Smooth muscle cell (in vitro differentiated cells): ENCODE data around the gene DCAF12L2. TPM values are rescaled to one million over a fixed set of nuclear protein-coding genes. Genes with fewer than 3 reads are reported as not detected.

ENCODE experiments used
- DNase-seq: peaks from one replicate; lab custom pipeline; 2025; ENCODE audit not compliant: unreplicated experiment; lab: John Stamatoyannopoulos, UW
- H2AFZ ChIP-seq: fragments of 200-600 bp; sonication (generic); 2 replicates; pipeline ENCODE4 v1.6.0; 2016; ENCODE audit warnings: antibody characterized with exemption, low read depth, mild to moderate bottlenecking
- H3F3A ChIP-seq: fragments of 200-600 bp; sonication (generic); 2 replicates; pipeline ENCODE4 v1.6.0; 2017; ENCODE audit warnings: antibody characterized with exemption, low read depth
- H3K27ac ChIP-seq: fragments of 200-600 bp; sonication (generic); 2 replicates; pipeline ENCODE4 v1.5.1; 2016; ENCODE audit warnings: low read depth, mild to moderate bottlenecking
- H3K27me3 ChIP-seq: fragments of 200-600 bp; sonication (generic); 2 replicates; pipeline ENCODE4 v1.6.1; 2016; ENCODE audit warnings: low read depth, mild to moderate bottlenecking
- H3K36me3 ChIP-seq: fragments of 200-600 bp; sonication (generic); 2 replicates; pipeline ENCODE4 v1.5.1; 2016; ENCODE audit warnings: low read depth
- H3K4me1 ChIP-seq: fragments of 200-600 bp; sonication (generic); 2 replicates; pipeline ENCODE4 v1.5.1; 2016; ENCODE audit warnings: low read depth
- H3K4me2 ChIP-seq: fragments of 200-600 bp; sonication (generic); 2 replicates; pipeline ENCODE4 v1.6.0; 2016; ENCODE audit warnings: mild to moderate bottlenecking
- H3K4me3 ChIP-seq: fragments of 200-600 bp; sonication (generic); 2 replicates; pipeline ENCODE4 v1.5.1; 2016; ENCODE audit warnings: mild to moderate bottlenecking
- H3K79me2 ChIP-seq: fragments of 200-600 bp; sonication (generic); 2 replicates; pipeline ENCODE4 v1.6.0; 2016; ENCODE audit warnings: low read depth, mild to moderate bottlenecking
- H3K9ac ChIP-seq: fragments of 200-600 bp; sonication (generic); 2 replicates; pipeline ENCODE4 v1.6.0; 2016; ENCODE audit warnings: low read depth
- H3K9me3 ChIP-seq: fragments of 200-600 bp; sonication (generic); replicated peaks from 2 replicates; pipeline ENCODE4 v1.5.1; 2016; ENCODE audit warnings: low read depth
- H4K20me1 ChIP-seq: fragments of 200-600 bp; sonication (generic); 2 replicates; pipeline ENCODE4 v1.6.0; 2016; ENCODE audit warnings: low read depth
- CTCF ChIP-seq: fragments of 200-600 bp; sonication (generic); IDR thresholded peaks from 2 replicates; pipeline ENCODE4 v1.5.1; 2017; ENCODE audit warnings: borderline replicate concordance, mild to moderate bottlenecking, antibody characterized with exemption; ENCODE audit not compliant: insufficient read depth, poor library complexity, severe bottlenecking
- WGBS: methylation state at CpG from one replicate; pipeline ENCODE4 v1.1.7; 2016; ENCODE audit warnings: low lambda C conversion rate; 5-methylcytosine and 5-hydroxymethylcytosine counted together
- polyA plus RNA-seq: library from polyadenylated mRNA; unstranded; fragments of >200 nt; fragmentation: Nextera tagmentation; extraction: Ambion mirVana; gene quantifications from 2 replicates; pipeline ENCODE4 v1.2.1, GENCODE V29; 2016
- total RNA-seq: library from RNA; depleted of rRNA; stranded (reverse); fragments of >200 nt; gene quantifications from 2 replicates; pipeline ENCODE4 v1.2.3, GENCODE V29; 2014

The DCAF12L2 gene
- total and polyA plus RNA-seq, 2 experiments from 2014 or later: 0.36 TPM; not detected in 1

- Histone ChIP-seq H3K4me2 (no peak overlapping the region), H4K20me1 (no peaks in the 10 kb centered on the region), H3K79me2 (no peaks in the 10 kb centered on the region), H3K9me3 (no peaks in the 10 kb centered on the region), H3F3A (no peaks in the 10 kb centered on the region), H3K9ac (no peak overlapping the region), H2AFZ (no peak overlapping the region), H3K27ac (no peak overlapping the region), H3K27me3 (no peaks in the 10 kb centered on the region), H3K36me3 (no peaks in the 10 kb centered on the region), H3K4me3 (no peak overlapping the region), H3K4me1 (no peaks in the 10 kb centered on the region)
- no peak for TF ChIP-seq CTCF
- WGBS: 88% methylated on average over 9 of the region's 9 CpGs
- DNase-seq: no peak
These were observed 1.9 kb downstream of the DCAF12L2 start for GRCh38 chrX:126164226-126164625.

GRCh38 chrX:126141014-126141413, 25.1 kb downstream of the DCAF12L2 start:
- Histone ChIP-seq H3K4me1 (no peaks in the 10 kb centered on the region), H3F3A (no peaks in the 10 kb centered on the region), H3K4me2 (no peak overlapping the region), H3K4me3 (no peak overlapping the region), H3K36me3 (no peaks in the 10 kb centered on the region), H3K9ac (no peak overlapping the region), H4K20me1 (no peaks in the 10 kb centered on the region), H3K27me3 (no peaks in the 10 kb centered on the region), H3K27ac (no peak overlapping the region), H3K79me2 (no peaks in the 10 kb centered on the region), H3K9me3 (no peaks in the 10 kb centered on the region), H2AFZ (no peak overlapping the region)
- WGBS: 59% methylated on average over 2 of the region's 2 CpGs
- DNase-seq: no peak
- TF ChIP-seq CTCF: no peak

- no peak overlapping the region for H3K9ac ChIP-seq
- no peaks in the 10 kb centered on the region for H3K9me3 ChIP-seq
- no peak for DNase-seq
- 88% methylated on average over 1 of the region's 1 CpG for WGBS
- no peaks in the 10 kb centered on the region for H3K27me3 ChIP-seq
- no peaks in the 10 kb centered on the region for H3K36me3 ChIP-seq
- no peaks in the 10 kb centered on the region for H3K4me1 ChIP-seq
- H3F3A ChIP-seq: no peaks in the 10 kb centered on the region
- no peak overlapping the region for H2AFZ ChIP-seq
- H4K20me1 ChIP-seq: no peaks in the 10 kb centered on the region
- H3K27ac ChIP-seq: no peak overlapping the region
- no peak overlapping the region for H3K4me3 ChIP-seq
- H3K4me2 ChIP-seq: no peak overlapping the region
- TF ChIP-seq CTCF: no peak
- H3K79me2 ChIP-seq: no peaks in the 10 kb centered on the region
These were observed 28.2 kb downstream of the DCAF12L2 start for GRCh38 chrX:126137899-126138298.

- Histone ChIP-seq H3K4me2 (no peak overlapping the region), H3K4me1 (no peaks in the 10 kb centered on the region), H3K27ac (no peak overlapping the region), H4K20me1 (no peaks in the 10 kb centered on the region), H3K9me3 (no peaks in the 10 kb centered on the region), H3K36me3 (no peaks in the 10 kb centered on the region), H3K4me3 (no peak overlapping the region), H3K9ac (no peak overlapping the region), H3K27me3 (no peaks in the 10 kb centered on the region), H3K79me2 (no peaks in the 10 kb centered on the region), H3F3A (no peaks in the 10 kb centered on the region), H2AFZ (no peak overlapping the region)
- no peak for TF ChIP-seq CTCF
- 31% methylated on average over 2 of the region's 2 CpGs for WGBS
- no peak for DNase-seq
These were observed 41.4 kb downstream of the DCAF12L2 start for GRCh38 chrX:126124721-126125120.
